Suppressor macrophage treated with lipopolysaccharide for 1 hour (primary cell): ENCODE measurements around the gene MRPS10.
"Not testable (repeated sequence)": the region's sequence is repeated elsewhere in the genome, so short reads cannot be mapped to it uniquely, and the experiment has no call there.

Source experiments
- DNase-seq, 3 donors: peaks; one replicate each; pipeline ENCODE4 v3.0.0-alpha.2; 2020 to 2022

Gene MRPS10

GRCh38 chr6:42173101-42173500 is 44.6 kb downstream of the MRPS10 start, which contains the start of gene GUCA1A:
Gene GUCA1A (plus strand): TSS chr6:42173364. CDS start chr6:42173614, 250 bp downstream.
- DNase-seq: no peak

GRCh38 chr6:42171813-42172581 is 45.7 kb downstream of the MRPS10 start:
- DNase-seq: no peak

GRCh38 chr6:42169780-42170179 is 47.9 kb downstream of the MRPS10 start:
- DNase-seq: not testable (repeated sequence)

GRCh38 chr6:42168650-42169049 is 49.0 kb downstream of the MRPS10 start:
- no peak for DNase-seq

- peak; percentile 70 to 83 (median 81) for DNase-seq
These were observed 51.1 kb downstream of the MRPS10 start for GRCh38 chr6:42166444-42167141.

GRCh38 chr6:42165016-42165415 is 52.6 kb downstream of the MRPS10 start:
- no peak for DNase-seq

- DNase-seq: peak; percentile 37 to 52 (median 41)
These were observed 53.7 kb downstream of the MRPS10 start for GRCh38 chr6:42163981-42164380.

GRCh38 chr6:42162812-42163211 is 54.8 kb downstream of the MRPS10 start:
- no peak for DNase-seq

GRCh38 chr6:42162384-42162783 is 55.3 kb downstream of the MRPS10 start:
- no peak for DNase-seq

GRCh38 chr6:42159431-42160024 is 58.1 kb downstream of the MRPS10 start:
- no peak for DNase-seq

GRCh38 chr6:42158631-42159030 is 59.0 kb downstream of the MRPS10 start:
- DNase-seq: no peak

- DNase-seq: no peak
These were observed 59.6 kb downstream of the MRPS10 start for GRCh38 chr6:42158011-42158410.
